Naive B cell (primary cell): ENCODE measurements around the gene RSPH9. TPM values are rescaled to one million over a fixed set of nuclear protein-coding genes. Genes with fewer than 3 reads are reported as not detected.

Experiments
- ATAC-seq, 2 donors: fragments of 150-1000 bp; cut with Tn5 transposase; 2 replicates each; pipeline ENCODE4 v1.10.0; 2021; ENCODE audit warnings: low read depth in 2 of 2, mild to moderate bottlenecking in 2 of 2, moderate library complexity in 2 of 2
- DNase-seq: peaks from one replicate; pipeline ENCODE4 v3.0.0; 2022
- H3K27ac Mint-ChIP-seq, 6 donors: one replicate each; pipeline ENCODE4 v1.8.0; 2020 to 2022; ENCODE audit warnings: mild to moderate bottlenecking in 6 of 6, mixed read lengths in 6 of 6, moderate library complexity in 5 of 6, inconsistent platforms in 2 of 6
- H3K27me3 Mint-ChIP-seq, 3 donors: one replicate each; pipeline ENCODE4 v1.8.0; 2021 to 2022; ENCODE audit warnings: mixed read lengths in 3 of 3, mild to moderate bottlenecking in 1 of 3
- H3K36me3 Mint-ChIP-seq, 2 donors: one replicate each; pipeline ENCODE4 v1.8.0; 2020 to 2022; ENCODE audit warnings: mixed read lengths in 2 of 2, inconsistent platforms in 1 of 2, mild to moderate bottlenecking in 1 of 2
- H3K4me1 Mint-ChIP-seq, 3 donors: one replicate each; pipeline ENCODE4 v1.8.0; 2020 to 2022; ENCODE audit warnings: mixed read lengths in 3 of 3, inconsistent platforms in 1 of 3, mild to moderate bottlenecking in 1 of 3, moderate library complexity in 1 of 3
- H3K4me3 Mint-ChIP-seq, 8 donors: one replicate each; pipeline ENCODE4 v1.8.0; 2020 to 2022; ENCODE audit warnings: mild to moderate bottlenecking in 8 of 8, mixed read lengths in 8 of 8, moderate library complexity in 8 of 8, inconsistent platforms in 2 of 8
- H3K9me3 Mint-ChIP-seq, 7 donors: one replicate each; pipeline ENCODE4 v1.8.0; 2020 to 2022; ENCODE audit warnings: mixed read lengths in 7 of 7, mild to moderate bottlenecking in 5 of 7, inconsistent platforms in 2 of 7, moderate library complexity in 1 of 7
- polyA plus RNA-seq, 6 donors: library from polyadenylated mRNA; unstranded; fragments of 300-500 nt; fragmentation: Illumina TruSeq; gene quantifications; one replicate each; pipeline ENCODE4 v1.2.3, GENCODE V29; 2021; ENCODE audit warnings: low read depth in 6 of 6

The RSPH9 gene
- polyA plus RNA-seq, 6 donors from 2014 or later, result 0.96 to 1.9 (median 1.5) TPM; not detected in 1

DNA sequence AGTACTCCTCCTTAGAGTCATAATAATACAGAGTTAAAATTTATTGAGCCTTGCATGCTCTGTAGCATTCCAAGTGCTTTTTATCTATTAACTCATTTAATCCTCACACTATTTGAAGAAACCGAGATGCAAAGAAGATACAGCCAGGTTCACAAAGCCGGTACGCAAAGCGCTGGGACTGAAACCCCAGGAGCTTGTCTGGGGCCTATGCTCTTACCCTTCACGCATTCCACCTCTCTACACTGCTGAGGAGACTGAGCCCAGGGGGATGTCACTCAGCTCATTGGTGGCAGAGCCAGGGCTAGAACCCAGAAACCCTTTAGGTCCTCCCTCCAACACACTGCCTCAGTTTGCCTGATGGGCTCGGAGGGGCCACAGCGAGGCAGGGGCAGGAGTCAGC, 62.4 kb downstream of the RSPH9 start:
- Mint-ChIP-seq H3K27ac (peak overlapping the region in 1 of 6 donors; percentile 33), H3K4me3 (peak overlapping the region in 1 of 8 donors; percentile 25), H3K27me3 (peaks cover 16 to 21% (median 17%) of the 10 kb centered on the region in 3 donors), H3K4me1 (peaks cover 39 to 62% (median 44%) of the 10 kb centered on the region in 3 donors), H3K36me3 (no peaks in the 10 kb centered on the region), H3K9me3 (peaks cover 0 to 2% (median 0%) of the 10 kb centered on the region in 7 donors)
- DNase-seq (no peak), ATAC-seq (no peak)

DNA sequence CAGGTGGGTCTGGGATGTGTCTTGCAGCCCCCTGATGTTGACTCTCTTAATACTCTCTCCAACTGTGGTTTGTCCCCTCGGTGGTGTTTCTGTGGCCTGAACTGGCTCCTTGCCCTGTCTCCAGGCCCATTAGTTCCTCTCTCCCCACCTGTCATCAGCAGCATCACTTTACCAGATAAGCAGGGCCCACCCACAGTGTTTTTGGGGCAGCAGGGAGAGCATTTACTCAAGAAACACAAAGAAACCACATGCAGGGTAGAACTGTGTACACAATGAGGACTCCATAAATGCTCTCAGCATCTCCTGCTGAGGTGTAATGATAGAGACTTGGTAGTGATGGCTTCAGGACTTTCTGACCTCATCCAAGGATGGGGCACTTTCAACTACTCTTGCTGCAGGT, 62.9 kb downstream of the RSPH9 start:
- H3K36me3 Mint-ChIP-seq, result no peaks in the 10 kb centered on the region

DNA sequence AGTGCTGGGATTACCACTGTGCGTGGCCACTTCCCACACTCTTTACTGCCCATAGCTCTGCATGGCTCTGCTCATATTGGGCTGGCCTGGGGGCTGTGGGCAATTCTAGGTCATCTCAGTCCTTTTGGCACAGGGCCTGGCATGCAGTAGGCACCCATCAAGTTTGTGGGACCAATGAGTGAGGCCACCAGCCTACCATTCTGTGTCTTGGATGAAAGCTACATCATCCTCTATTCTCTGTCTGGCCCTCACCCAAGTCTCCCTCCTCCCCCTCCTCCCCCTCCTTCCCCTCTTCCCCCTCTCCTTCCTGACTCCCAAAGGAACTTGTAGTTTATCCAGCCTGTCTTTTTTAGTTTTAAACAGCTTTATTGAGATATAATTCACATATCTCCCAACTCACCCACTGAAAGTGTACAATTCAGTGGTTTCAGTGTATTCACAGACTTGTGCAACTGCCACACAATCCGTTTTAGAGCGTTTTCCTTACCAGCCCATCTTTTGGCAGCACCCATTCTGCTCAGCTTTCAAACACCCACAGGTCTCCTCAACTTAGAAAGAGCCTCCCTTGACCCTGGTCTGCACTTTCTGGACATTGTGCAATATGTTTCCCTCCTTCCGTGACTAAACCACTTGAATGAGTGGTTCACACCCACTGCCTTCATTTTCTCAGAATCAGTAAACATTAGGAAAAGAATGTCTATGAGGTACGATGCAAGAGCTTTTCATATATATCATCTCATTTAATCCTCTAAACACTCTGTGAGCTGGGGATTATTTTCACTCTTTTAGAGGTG, 64.2 kb downstream of the RSPH9 start:
- Mint-ChIP-seq H3K4me3 (no peak overlapping the region), H3K27ac (peak overlapping the region in 2 of 6 donors; percentile 69 to 81), H3K9me3 (peaks cover 0 to 2% (median 0%) of the 10 kb centered on the region in 7 donors), H3K27me3 (peaks cover 12 to 16% (median 15%) of the 10 kb centered on the region in 3 donors), H3K36me3 (no peaks in the 10 kb centered on the region), H3K4me1 (peaks cover 40 to 60% (median 42%) of the 10 kb centered on the region in 3 donors)
- ATAC-seq, result no peak
- no peak for DNase-seq

More for the DNA sequence above, 62.9 kb downstream of the RSPH9 start:
- peaks cover 12 to 16% (median 16%) of the 10 kb centered on the region in 3 donors for H3K27me3 Mint-ChIP-seq
- peak overlapping the region in 1 of 6 donors; percentile 56 for H3K27ac Mint-ChIP-seq
- H3K4me3 Mint-ChIP-seq, result peak overlapping the region in 1 of 8 donors; percentile 29
- DNase-seq, result no peak
- peaks cover 0 to 2% (median 0%) of the 10 kb centered on the region in 7 donors for H3K9me3 Mint-ChIP-seq
- no peak for ATAC-seq
- H3K4me1 Mint-ChIP-seq, result peaks cover 40 to 62% (median 43%) of the 10 kb centered on the region in 3 donors

DNA sequence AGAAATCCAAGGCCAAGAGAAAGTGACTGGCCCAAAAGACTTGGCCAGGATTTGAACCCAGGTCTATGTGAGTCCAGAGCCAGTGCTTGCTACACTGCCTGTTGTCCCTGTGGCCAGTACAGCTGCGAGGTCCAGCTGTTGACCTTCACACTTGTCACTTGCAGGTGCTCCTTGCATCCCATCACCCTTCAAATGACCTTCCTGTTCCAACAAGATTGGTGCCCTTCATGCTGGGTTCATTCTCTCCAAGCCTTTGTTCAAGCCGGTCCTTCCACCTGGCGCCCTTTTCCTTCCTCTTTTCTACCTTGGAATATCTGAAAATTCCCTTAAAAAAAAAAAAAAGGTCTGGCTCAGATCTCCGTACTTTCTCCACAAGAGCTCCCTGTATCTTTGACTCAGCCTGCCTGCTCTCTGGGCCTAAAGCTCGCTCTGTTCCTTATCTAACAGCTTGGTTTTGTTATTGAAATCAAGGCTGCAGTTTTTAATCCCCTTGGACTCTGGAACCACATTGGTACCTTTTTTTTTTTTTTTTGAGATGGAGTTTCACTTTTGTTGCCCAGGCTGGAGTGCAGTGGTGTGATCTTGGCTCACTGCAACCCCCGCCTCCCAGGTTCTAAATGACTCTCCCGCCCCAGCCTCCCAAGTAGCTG, 64.9 kb downstream of the RSPH9 start:
- Mint-ChIP-seq H3K27ac (peak overlapping the region in 2 of 6 donors; percentile 33 to 69), H3K9me3 (peaks cover 0 to 2% (median 0%) of the 10 kb centered on the region in 7 donors), H3K4me3 (peak overlapping the region in 1 of 8 donors; percentile 51), H3K36me3 (no peaks in the 10 kb centered on the region), H3K27me3 (peaks cover 12 to 16% (median 15%) of the 10 kb centered on the region in 3 donors), H3K4me1 (peaks cover 42 to 60% (median 43%) of the 10 kb centered on the region in 3 donors)
- no peak for DNase-seq
- ATAC-seq, result no peak

DNA sequence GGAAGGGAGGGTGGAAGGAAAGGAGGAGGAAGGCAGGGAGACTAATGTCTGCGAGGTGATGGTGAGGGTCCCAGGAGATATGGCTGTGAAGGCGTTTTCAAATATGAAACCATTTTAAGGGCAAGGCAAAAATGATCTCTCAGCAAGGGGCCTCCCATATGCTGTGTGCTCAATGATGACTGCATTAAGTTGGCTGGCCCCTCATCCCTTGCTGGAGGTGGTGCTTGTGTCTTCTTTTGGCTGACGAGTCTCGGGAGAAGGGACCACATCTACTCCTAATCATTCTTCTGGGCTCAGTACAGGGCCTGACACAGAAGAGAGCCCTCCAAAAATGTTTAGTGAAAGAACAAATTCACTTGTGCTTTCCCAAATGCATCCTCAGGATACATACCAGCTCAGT, 65.7 kb downstream of the RSPH9 start:
- DNase-seq, result no peak
- H3K27ac Mint-ChIP-seq, result peak overlapping the region in 1 of 6 donors; percentile 66
- no peak overlapping the region for H3K4me3 Mint-ChIP-seq
- peaks cover 0 to 2% (median 0%) of the 10 kb centered on the region in 7 donors for H3K9me3 Mint-ChIP-seq
- ATAC-seq, result no peak
- H3K27me3 Mint-ChIP-seq, result peaks cover 12 to 16% (median 15%) of the 10 kb centered on the region in 3 donors
- peaks cover 40 to 61% (median 46%) of the 10 kb centered on the region in 3 donors for H3K4me1 Mint-ChIP-seq
- no peaks in the 10 kb centered on the region for H3K36me3 Mint-ChIP-seq

DNA sequence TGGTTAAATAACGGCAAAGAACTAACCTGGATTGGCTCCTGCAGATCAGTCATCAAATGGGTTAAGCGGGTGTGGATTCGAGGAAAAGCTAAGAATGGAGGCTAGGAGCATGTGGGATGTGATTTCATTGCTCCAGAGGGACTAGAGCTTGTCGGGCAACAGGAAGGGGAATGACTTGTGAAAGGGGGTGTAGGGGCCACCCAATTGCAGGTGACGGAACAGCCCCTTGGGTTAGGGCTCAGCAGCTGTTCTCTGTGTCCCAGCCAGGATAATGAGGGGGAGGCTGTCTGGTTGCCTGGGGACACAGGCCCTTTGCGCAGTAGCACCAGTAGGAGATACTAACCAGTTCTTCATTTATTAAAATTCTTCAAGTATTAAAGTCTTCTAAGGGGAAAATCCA, 67.7 kb downstream of the RSPH9 start:
- Mint-ChIP-seq H3K36me3 (no peaks in the 10 kb centered on the region), H3K4me1 (peaks cover 38 to 58% (median 49%) of the 10 kb centered on the region in 3 donors), H3K27ac (peak overlapping the region in 4 of 6 donors; percentile 42 to 92 (median 71)), H3K4me3 (peak overlapping the region in 1 of 8 donors; percentile 61), H3K27me3 (peaks cover 12 to 20% (median 16%) of the 10 kb centered on the region in 3 donors), H3K9me3 (peaks cover 0 to 2% (median 0%) of the 10 kb centered on the region in 7 donors)
- ATAC-seq, result no peak
- no peak for DNase-seq

DNA sequence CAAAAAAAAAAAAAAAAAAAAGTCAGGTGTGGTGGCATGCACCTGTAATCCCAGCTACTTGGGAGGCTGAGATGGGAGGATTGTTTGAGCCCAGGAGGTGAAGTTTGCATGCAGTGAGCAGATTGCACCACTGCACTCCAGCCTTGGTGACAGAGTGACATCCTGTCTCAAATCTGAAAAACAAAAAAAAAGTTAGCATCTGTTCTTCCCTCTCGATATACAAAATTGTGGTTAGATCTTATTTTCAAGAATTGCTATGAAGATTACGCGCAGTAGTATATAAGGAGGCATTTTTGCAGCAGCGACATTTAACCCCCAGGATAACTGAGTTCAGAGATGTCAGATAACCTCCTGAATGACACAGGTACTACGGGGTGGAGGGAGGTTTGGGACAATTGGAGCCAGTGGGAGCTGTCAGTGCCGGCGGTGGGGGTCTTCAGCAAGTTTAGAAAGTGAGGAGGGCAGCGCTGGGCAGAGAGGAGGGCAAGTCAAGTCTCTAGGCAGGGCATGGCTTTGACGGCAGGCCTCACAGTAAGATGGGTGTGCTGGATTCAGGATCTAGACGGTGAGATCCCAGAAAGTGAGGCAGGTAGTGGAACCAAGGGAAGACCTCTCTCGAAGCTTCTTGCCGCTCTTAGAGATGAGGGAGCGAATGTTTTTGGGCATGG, 68.9 kb downstream of the RSPH9 start:
- H3K4me3 Mint-ChIP-seq, result peak overlapping the region; percentile 7 to 75 (median 39)
- peak; percentile 23 to 32 for ATAC-seq
- H3K4me1 Mint-ChIP-seq, result peaks cover 46 to 62% (median 51%) of the 10 kb centered on the region in 3 donors
- peak overlapping the region; percentile 64 to 98 (median 86) for H3K27ac Mint-ChIP-seq
- peak; percentile 31 for DNase-seq
- no peaks in the 10 kb centered on the region for H3K36me3 Mint-ChIP-seq
- H3K27me3 Mint-ChIP-seq, result peaks cover 17 to 22% (median 19%) of the 10 kb centered on the region in 3 donors
- peaks cover 0 to 2% (median 0%) of the 10 kb centered on the region in 7 donors for H3K9me3 Mint-ChIP-seq

DNA sequence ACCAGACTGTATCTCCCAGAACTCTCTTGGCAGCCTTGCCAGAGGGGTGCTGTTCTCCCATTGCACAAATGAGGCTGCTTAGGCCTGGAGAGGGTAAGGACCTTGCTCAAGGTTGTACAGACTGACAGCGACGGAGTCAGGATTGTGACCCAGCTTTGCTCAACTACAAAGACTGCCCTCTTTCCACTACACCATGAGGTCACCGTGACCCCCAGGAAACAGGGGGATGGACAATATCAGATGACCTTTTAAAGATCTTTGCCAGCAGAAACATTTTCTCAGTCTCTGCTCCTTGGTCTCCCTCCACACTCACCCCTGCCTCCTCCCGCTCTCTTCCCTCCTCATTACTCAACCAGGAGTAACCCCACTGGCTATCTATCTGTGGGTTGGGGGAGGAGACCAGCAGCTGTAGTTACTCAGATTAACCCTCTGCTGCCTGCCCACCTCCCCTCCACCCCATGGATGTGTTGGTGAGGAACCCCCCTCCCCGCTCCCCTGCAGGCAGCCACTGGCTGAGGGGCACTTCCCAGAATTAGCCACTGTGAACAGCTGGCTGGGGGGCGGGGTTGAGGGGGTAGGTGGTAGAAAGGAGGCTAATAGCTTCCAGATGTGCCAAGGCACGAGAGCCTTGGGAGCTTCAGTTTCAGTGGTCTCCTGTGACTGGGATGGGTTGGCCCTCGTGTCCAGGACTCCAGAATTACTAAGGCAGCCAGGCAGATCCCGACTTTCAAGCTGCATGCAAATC, 69.6 kb downstream of the RSPH9 start:
- H3K9me3 Mint-ChIP-seq, result peaks cover 0 to 2% (median 0%) of the 10 kb centered on the region in 7 donors
- no peaks in the 10 kb centered on the region for H3K36me3 Mint-ChIP-seq
- peak overlapping the region; percentile 64 to 98 (median 86) for H3K27ac Mint-ChIP-seq
- peak overlapping the region; percentile 24 to 76 (median 51) for H3K4me3 Mint-ChIP-seq
- H3K4me1 Mint-ChIP-seq, result peaks cover 46 to 62% (median 51%) of the 10 kb centered on the region in 3 donors
- H3K27me3 Mint-ChIP-seq, result peaks cover 17 to 22% (median 19%) of the 10 kb centered on the region in 3 donors
- ATAC-seq, result peak; percentile 8 to 31
- DNase-seq, result no peak

DNA sequence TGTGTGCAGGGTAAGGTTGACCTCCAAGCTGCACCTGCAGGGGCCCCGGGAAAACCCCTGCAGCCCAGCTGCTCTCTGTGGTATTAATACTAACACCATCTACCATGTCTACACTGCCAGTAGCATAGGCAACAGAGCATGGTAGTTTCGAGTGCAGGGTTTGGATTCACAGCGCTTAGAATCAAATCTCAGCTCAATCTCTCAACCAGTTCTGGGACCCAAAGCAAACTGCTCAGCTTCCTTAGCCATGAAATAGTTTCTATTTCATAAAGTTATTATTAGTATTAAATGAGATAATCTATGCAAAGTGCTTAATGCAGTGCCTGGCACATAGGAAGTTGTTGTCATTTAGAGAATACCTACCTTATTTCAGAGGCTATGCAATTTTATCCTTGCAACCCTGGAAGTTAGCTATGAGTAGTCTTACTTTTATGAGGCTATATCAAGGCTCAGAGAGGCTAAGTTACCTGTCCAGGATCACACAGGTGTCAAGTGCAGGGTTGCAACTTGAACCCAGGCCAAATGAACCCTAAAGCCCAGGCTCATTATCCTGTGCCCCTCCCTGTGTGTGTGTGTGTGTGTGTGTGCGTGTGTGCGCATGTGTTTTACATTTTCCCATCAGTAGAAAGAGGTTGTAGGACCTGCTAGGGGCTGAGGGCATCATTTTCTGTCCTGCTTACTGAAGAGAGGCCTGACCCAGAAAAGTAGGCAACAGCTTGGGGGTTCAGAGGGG, 70.4 kb downstream of the RSPH9 start:
- Mint-ChIP-seq H3K27me3 (peaks cover 17 to 29% (median 24%) of the 10 kb centered on the region in 3 donors), H3K4me1 (peaks cover 46 to 62% (median 51%) of the 10 kb centered on the region in 3 donors), H3K27ac (peak overlapping the region; percentile 84 to 94 (median 88)), H3K4me3 (peak overlapping the region in 7 of 8 donors; percentile 19 to 76 (median 56)), H3K9me3 (peaks cover 0 to 2% (median 0%) of the 10 kb centered on the region in 7 donors), H3K36me3 (no peaks in the 10 kb centered on the region)
- ATAC-seq (peak; percentile 94), DNase-seq (peak; percentile 75)

DNA sequence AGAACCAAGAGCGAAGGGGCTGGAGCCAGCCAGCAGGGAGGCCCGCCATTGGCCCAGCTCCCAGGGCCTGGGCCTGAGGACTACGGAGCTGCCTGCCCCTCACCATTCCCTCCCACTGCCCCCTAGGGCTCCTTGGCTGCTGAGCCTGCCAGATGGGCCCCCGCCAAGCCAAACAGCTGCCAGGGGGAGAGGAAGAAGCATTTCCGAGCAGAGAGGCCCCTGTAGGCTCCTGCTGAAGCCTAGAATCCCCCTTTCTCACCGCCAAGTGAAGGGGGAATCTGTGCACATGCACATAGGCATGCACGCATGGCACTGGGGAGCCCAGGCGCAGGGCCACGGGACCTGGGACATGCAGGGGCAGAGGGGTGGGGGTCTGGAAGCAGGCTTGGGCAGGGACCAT, 71.3 kb downstream of the RSPH9 start:
- DNase-seq, result no peak
- H3K27ac Mint-ChIP-seq, result peak overlapping the region in 2 of 6 donors; percentile 14 to 81
- H3K36me3 Mint-ChIP-seq, result no peaks in the 10 kb centered on the region
- peaks cover 14 to 24% (median 20%) of the 10 kb centered on the region in 3 donors for H3K27me3 Mint-ChIP-seq
- H3K9me3 Mint-ChIP-seq, result no peaks in the 10 kb centered on the region
- H3K4me3 Mint-ChIP-seq, result peak overlapping the region in 1 of 8 donors; percentile 44
- ATAC-seq, result no peak
- H3K4me1 Mint-ChIP-seq, result peaks cover 46 to 62% (median 48%) of the 10 kb centered on the region in 3 donors

DNA sequence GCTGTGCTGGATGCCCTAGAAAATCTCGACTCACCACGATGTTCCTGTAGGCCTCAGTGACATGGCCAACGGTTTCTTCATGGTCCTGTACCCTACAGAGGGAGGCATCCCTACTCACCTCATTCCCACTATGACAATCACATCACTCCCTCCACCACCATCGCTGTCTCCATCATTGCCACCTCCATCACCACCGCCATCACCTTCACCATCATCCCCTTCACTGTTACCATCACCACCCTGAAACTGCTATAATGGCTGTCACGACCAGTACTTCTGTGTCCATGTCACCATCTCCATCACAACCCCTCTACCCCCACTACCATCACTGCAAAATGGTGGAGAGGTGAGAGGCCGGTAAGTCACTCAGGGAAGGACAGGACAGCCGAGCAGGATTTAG, 72.6 kb downstream of the RSPH9 start:
- Mint-ChIP-seq H3K4me1 (peaks cover 37 to 54% (median 38%) of the 10 kb centered on the region in 3 donors), H3K9me3 (no peaks in the 10 kb centered on the region), H3K27me3 (peaks cover 11 to 15% (median 12%) of the 10 kb centered on the region in 3 donors), H3K27ac (peak overlapping the region in 2 of 6 donors; percentile 21 to 76), H3K36me3 (no peaks in the 10 kb centered on the region), H3K4me3 (peak overlapping the region in 2 of 8 donors; percentile 6 to 54)
- DNase-seq (no peak), ATAC-seq (no peak)

DNA sequence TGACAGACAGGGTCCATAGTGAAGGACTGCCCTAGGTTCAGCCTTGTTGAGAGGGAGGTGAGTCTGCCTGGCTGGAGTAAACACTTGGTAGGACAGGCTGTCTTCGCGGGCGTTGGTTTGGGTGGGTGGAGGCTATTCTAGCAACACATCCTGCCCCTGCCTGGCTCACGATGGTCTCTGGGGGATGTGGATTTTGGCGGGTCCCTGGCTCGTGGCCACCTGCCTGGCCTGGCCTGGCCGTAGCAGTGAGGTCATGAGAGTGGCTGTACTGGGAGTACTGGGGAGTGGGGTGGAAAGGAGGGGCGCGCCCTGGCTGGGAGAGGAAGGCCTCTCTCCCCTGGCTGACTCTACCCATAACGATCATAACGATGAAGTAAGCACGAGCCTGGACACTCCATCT, 73.0 kb downstream of the RSPH9 start:
- Mint-ChIP-seq H3K27ac (peak overlapping the region in 3 of 6 donors; percentile 21 to 76 (median 40)), H3K4me1 (peaks cover 34 to 49% (median 38%) of the 10 kb centered on the region in 3 donors), H3K27me3 (peaks cover 11 to 15% (median 12%) of the 10 kb centered on the region in 3 donors), H3K36me3 (no peaks in the 10 kb centered on the region), H3K4me3 (peak overlapping the region in 1 of 8 donors; percentile 21), H3K9me3 (no peaks in the 10 kb centered on the region)
- ATAC-seq (no peak), DNase-seq (no peak)
